Measurements from ENCODE around the gene PPP4R4.
"Not testable (repeated sequence)": the region's sequence is repeated elsewhere in the genome, so short reads cannot be mapped to it uniquely, and the experiment has no call there.

The PPP4R4 gene

DNA sequence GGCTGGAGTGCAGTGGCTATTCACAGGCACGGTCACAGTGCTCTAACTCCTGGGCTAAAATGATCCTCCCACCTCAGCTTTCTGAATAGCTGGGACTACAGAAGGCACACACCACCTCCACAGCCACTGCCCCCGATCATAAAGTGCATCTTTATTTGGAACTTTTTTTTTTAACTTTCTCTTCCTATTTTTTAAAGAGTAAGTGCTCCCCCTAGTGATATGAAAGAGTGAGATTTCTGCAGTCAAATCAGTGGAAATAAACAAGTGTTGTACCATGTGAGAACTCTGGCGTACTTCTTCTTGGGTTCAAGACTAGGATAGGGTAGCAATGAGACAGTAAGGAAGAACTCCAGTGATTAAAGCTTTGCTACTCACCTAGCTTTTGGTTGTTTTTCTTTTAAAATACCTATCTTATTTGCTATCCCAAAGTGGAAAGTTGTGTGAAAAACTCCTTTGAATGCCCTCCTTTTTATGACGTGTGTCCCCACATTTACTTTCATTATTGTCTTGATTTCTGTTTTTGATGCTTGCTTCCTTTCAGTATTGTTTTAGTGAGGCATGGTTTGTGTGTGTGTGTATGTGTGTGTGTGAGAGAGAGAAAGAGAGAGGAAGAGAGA is 6.6 kb downstream of the PPP4R4 start:
- DNase-seq = no peak

- DNase-seq = no peak
Measured at GRCh38 chr14:94181835-94182234, 7.7 kb downstream of the PPP4R4 start.

DNA sequence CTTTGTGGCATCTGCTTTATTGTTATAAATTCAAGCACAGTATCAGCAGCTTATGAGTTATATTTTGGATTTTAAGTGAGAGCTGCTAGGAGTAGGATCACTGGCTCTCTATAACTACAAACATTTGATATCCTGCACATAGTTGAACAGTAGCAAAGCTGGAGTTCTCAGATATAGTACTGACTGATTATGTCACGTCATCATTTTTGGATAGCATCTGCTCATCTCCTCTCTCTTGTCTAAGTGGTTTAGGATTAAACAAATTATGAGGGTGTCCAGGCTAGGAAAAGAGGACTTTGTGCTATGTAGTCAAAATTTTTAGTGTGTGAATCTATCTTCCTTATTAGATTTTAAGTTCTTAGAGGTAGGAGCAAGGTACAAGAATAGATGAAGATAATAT is 18.4 kb downstream of the PPP4R4 start:
- no peak for DNase-seq

DNA sequence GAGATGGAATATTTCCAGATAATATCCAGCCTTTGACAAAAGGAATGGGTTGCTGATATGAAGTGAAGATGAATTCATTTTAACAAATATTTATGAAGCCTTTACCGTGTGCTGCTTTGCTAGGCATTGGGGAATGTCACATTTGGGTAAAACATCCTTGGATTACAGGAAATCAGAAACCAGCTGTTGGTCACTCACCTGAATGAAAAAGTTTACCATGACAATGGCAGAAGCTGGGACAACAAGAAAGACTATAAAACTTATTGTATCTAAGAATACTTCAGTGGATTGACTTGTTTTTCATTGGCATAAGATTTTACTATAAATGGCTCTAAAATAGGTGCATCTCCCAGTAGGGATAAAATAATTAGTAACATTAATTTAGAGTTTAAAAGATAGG is 19.7 kb downstream of the PPP4R4 start:
- DNase-seq = no peak

GRCh38 chr14:94196057-94196456 is 21.9 kb downstream of the PPP4R4 start:
- no peak for DNase-seq

GRCh38 chr14:94203473-94204210 is 29.5 kb downstream of the PPP4R4 start:
- no peak for DNase-seq

DNA sequence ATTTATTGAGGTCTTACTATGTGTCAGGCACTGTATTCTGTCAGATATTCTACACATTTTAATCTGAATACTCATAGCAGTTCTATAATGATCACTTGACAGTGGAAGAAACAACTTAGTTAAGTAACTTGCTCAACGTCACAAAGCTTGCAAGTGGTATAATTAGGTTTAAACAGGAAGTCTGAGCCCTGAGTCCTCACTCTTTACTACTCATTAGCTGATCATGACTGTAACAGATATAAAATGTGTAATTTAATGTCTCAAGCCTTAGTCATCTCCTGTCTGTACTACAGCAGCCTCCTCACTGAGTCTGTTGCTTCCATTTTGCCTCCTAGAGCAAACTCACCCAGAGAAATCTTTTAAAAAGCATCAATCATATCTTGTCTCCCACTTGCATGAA is 38.9 kb downstream of the PPP4R4 start:
- no peak for DNase-seq

DNA sequence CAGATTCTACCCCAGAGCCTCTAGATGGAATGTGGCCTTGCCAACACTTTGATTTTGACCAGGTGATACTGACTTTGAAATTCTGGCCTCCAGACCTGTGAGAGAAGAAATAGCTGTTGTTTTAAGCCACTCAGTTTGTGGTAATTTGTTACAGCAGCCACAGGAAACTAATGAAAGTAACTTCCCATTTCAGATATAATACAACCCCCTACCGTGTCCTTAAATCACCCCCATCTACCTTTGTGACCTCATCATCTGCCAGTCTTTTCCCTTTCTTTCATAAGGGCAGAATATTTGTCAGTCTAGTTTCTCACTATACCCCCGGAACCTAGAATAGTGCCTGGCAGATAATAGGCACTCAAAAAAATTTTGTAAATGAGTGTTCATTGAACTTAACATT is 39.6 kb downstream of the PPP4R4 start:
- DNase-seq = no peak

- no peak for DNase-seq
Measured at GRCh38 chr14:94217116-94217515, 43.0 kb downstream of the PPP4R4 start.

DNA sequence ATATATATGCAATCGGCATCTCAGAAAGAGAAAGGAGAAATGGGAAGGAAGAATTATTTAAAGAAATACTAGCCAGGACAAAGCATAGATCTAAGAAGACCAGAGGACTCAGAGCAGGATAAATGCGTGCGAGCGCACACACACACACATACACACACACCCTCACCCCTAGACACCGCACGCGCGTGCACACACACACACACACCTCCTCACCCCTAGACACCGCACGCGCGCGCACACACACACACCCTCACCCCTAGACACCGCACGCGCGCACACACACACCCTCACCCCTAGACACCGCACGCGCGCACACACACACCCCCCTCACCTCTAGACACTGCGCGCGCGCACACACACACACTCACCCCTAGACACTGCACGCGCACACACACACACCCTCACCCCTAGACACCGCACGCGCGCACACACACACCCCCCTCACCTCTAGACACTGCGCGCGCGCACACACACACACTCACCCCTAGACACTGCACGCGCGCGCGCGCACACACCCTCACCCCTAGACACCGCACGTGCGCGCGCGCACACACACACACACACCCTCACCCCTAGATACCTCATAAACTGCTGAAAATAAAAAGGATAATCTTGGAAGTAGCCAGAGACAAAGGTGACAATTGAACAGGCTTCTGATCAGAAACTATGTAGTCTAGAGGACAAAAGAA is 44.2 kb downstream of the PPP4R4 start:
- DNase-seq = not testable (repeated sequence)

- no peak for DNase-seq
Measured at GRCh38 chr14:94224040-94224439, 49.9 kb downstream of the PPP4R4 start.

DNA sequence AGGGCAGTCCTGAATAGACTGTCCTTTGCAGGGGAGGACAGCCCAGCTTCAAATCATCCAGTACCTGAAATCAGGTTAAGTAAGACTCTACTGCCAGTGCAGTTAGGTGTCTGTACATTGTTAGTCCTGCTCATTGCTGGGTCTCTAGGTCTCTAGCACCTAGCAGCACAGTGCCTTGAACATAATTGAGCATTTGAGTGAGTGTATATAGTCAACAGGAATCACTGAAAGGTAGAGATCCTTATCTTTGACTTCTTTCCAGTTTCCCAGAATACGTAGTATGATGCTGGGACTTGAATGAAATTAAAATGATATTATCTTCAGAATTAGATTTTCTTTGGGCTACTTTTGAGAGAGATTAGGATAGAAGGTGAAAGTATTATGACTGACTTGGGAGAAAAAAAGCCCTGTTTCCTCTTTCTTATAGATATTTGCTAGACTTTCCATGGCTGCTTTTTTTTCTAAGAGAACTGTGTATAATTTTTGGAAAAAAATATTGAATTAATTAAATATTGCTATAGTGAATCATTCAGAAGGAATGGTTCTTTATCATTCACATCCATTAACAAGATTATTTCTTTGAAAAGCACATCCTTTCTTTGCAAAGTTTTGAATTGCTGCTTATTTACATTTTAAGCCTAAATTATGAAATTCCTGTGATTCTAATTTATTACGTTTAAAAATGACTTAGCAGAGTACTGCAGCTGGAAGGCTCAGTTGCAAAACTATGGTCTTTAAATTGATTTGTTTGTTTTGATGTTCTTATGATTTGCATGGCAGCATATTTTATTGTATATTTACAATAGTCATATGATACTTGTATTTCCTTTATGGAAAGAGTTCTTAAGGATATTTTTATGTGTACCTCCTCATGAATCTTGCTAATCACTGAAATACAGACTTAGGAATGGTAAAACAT is 51.6 kb downstream of the PPP4R4 start:
- no peak for DNase-seq

DNA sequence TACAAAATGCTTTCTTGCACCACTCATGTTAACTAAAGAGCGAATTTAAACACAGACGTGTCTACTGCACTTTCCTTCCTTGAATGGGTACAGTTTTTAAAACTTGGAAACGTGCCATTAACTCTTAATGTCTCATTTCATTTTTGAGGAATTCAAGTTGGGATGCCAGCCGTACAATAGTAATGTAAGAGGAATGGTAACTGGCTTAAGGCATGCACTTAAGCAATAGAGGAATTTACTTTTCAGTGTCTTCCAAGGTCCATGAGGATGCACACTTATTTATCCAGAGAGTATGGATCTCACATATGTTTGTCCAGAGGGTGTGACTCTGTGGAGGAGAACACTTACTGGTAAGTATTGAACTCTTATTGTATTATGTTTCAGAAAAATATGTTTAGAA is 52.9 kb downstream of the PPP4R4 start:
- no peak for DNase-seq

DNA sequence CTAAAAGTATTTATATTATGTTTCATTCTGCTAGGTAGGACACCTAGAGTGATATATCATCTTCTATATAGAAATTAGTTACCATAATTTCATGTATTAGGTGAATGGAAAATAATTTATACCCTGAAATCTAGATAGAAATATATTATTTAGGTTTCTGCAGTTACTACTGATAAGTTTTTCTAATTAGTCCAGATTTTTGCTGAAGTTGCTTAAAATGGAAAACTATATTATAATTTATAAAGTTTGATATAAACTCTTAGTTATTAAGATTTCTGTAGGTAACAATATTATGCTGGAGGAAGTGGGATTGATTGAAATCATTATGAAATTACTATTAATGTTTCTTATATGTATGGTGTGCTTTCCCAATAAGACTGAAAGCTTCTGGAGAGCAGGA is 62.9 kb downstream of the PPP4R4 start:
- DNase-seq = no peak

DNA sequence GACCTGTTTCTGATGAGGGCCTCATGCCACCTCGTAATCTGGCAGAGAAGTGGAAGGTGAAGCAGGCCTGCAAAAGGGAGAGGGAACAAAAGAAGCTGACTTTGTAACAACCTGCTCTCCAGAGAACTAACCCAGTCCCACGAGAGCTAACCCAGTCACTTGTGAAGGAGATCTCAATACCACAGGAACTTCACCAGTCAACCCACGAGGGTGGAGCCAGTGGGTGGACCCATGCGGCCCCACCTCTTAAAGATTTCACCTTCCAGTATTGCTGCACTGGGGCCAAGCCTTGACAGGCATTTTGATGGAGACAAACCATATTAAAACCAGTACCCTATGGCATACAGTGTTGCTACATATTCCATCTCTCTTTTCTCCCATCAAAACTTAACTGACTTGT is 63.9 kb downstream of the PPP4R4 start:
- no peak for DNase-seq

GRCh38 chr14:94239406-94239805 is 65.3 kb downstream of the PPP4R4 start:
- no peak for DNase-seq

GRCh38 chr14:94244182-94244581 is 70.1 kb downstream of the PPP4R4 start:
- DNase-seq = no peak

- DNase-seq = not testable (repeated sequence)
Measured at GRCh38 chr14:94264195-94264594, 90.1 kb downstream of the PPP4R4 start.

DNA sequence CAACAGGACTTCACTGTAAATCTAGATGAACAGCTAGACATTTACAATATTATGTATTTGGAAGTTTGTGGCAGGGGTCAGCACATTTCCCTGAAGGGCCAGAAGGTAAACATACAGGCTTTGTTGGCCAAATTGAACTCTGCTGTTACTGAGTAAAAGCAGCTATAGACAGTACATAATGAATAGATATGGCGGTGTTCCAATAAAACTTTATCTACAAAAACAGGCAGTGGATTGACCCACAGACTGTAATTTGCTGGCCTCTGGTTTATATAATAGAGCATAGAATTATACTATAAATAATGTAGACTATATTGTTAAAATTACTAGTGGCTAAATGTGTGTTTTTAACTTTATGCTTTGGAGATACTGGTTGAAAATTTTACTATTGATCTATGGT is 93.2 kb downstream of the PPP4R4 start:
- no peak for DNase-seq

- not testable (repeated sequence) for DNase-seq
Measured at GRCh38 chr14:94268582-94268981, 94.5 kb downstream of the PPP4R4 start.

- DNase-seq = no peak
Measured at GRCh38 chr14:94269156-94269555, 95.0 kb downstream of the PPP4R4 start.

DNA sequence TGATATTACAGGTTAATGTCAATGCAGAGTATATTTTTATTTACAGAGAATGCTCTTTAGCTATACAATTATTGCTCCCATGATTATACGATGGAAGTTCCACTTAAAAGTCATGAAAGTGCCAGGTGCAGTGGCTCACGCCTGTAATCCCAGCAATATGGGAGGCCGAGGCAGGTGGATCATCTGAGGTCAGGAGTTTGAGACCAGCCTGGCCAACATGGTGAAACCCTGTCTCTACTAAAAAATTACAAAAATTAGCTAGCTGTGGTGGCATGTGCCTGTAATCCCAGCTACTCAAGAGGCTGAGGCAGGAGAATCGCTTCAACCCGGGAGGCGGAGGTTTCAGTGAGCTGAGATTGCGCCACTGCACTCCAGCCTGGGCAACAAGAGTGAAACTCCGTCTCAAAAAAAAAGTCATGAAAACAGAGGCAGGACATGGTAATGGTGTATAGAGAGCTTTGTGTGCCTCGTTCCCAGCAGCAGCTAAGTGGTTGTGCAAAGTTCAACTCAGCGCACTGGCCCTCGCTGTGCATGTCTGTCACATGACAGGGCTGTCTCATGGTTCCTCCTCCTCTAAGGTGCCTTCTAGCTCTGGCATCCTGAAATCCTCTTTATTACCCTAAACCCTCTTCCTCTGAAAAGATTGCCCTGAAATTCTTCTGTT is 102.9 kb downstream of the PPP4R4 start:
- not testable (repeated sequence) for DNase-seq

DNA sequence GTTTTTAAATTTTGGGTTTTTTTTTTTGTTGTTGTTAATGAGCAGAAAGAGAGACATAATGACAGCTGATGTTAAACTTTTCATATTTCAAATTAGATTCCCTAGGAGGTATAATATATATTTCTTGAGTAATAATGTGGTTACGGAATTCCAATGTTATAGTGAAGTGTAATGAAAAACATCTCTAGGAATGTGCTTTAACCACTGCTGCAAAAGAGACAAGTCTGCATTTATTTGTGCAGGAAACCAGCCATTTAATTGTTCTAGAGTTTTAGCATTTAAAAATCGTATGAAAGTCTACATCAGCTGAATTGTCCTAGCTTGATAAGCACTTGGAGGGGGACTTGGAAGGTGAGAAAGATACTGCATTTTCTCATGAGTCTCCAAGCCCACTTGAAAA is 104.6 kb downstream of the PPP4R4 start:
- no peak for DNase-seq
